ENCODE measurements around the gene DAPK1. TPM values are rescaled to one million over a fixed set of nuclear protein-coding genes. Genes with fewer than 3 reads are reported as not detected.

Gene DAPK1
- total and polyA plus RNA-seq, 10 of the 15 experiments (the other 5 are each of a cell fraction or from before 2014, with no cell fraction given), result 8.2 to 94.7 (median 51.6) TPM

GRCh38 chr9:87518702-87519335 is 21.2 kb downstream of the DAPK1 start (continued):
- TF ChIP-seq POLR2AphosphoS5 (IDR thresholded peaks at IDR 0.05; ENCODE audit: low read length), result no peak
- TF ChIP-seq ZBTB40 (IDR thresholded peaks at IDR 0.05; ENCODE audit: borderline replicate concordance), result no peak
- TF ChIP-seq ZZZ3 (IDR thresholded peaks at IDR 0.05; ENCODE audit: control insufficient read depth, insufficient read length, low read depth), result no peak
- no peak for TF ChIP-seq IKZF2 (IDR thresholded peaks at IDR 0.05)
- TF ChIP-seq HDAC6 (IDR thresholded peaks at IDR 0.05; ENCODE audit: unreplicated experiment), result no peak
- TF ChIP-seq USF2 (IDR thresholded peaks at IDR 0.05; ENCODE audit: borderline replicate concordance, low read depth, low read length), result no peak
- no peak for TF ChIP-seq KDM1A (IDR thresholded peaks at IDR 0.05; ENCODE audit: borderline replicate concordance)
